HEK293T (cell line): ENCODE data around the gene UCP2.

ENCODE experiments used
- ARNT ChIP-seq: fragments of 450-650 bp; IDR thresholded peaks from 2 replicates; pipeline ENCODE4 v1.6.1; 2017; ENCODE audit warnings: mild to moderate bottlenecking
- CTBP1 ChIP-seq: fragments of 450-650 bp; IDR thresholded peaks from 2 replicates; pipeline ENCODE4 v1.6.1; 2016; ENCODE audit warnings: borderline replicate concordance
- FOXK2 ChIP-seq: fragments of 450-650 bp; IDR thresholded peaks from 2 replicates; pipeline ENCODE4 v1.6.1; 2016; ENCODE audit warnings: mild to moderate bottlenecking
- SUZ12 ChIP-seq: fragments of 450-650 bp; IDR thresholded peaks from 2 replicates; pipeline ENCODE4 v1.6.1; 2016; ENCODE audit warnings: mild to moderate bottlenecking
- TARDBP ChIP-seq: fragments of 450-650 bp; IDR thresholded peaks from 2 replicates; pipeline ENCODE4 v1.6.1; 2016
- TF ChIP-seq, protein P1 (sequence below): fragments of 450-650 bp; IDR thresholded peaks from 2 replicates; pipeline ENCODE4 v1.6.1; 2016

DNA sequence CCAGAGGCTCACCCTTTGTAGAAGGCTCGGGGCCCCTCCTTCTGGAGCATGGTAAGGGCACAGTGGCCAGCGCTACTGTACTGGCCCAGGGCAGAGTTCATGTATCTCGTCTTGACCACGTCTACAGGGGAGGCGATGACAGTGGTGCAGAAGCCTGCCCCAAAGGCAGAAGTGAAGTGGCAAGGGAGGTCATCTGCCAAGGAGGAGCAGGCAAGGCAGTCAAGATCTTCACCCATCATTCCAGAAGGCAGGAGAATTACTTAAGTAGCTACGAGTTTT, 7.2 kb downstream of the UCP2 start:
- no peak for TF ChIP-seq SUZ12
- no peak for TF ChIP-seq CTBP1
- no peak for TF ChIP-seq ARNT
- no peak for TF ChIP-seq FOXK2
- no peak for TF ChIP-seq TARDBP
- TF ChIP-seq, protein P1, sequence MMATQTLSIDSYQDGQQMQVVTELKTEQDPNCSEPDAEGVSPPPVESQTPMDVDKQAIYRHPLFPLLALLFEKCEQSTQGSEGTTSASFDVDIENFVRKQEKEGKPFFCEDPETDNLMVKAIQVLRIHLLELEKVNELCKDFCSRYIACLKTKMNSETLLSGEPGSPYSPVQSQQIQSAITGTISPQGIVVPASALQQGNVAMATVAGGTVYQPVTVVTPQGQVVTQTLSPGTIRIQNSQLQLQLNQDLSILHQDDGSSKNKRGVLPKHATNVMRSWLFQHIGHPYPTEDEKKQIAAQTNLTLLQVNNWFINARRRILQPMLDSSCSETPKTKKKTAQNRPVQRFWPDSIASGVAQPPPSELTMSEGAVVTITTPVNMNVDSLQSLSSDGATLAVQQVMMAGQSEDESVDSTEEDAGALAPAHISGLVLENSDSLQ = no peak
